ENCODE measurements around the gene HMGCS1. TPM values are rescaled to one million over a fixed set of nuclear protein-coding genes. Genes with fewer than 3 reads are reported as not detected.
A peak's percentile ranks its signal among the peaks of the same experiment; 100 is the strongest.
"Not testable (repeated sequence)": the region's sequence is repeated elsewhere in the genome, so short reads cannot be mapped to it uniquely, and the experiment has no call there.

Gene HMGCS1
- polyA plus RNA-seq (ENCODE audit: insufficient read length in 4 of 4), result 100 to 1,000 TPM; 110 to 141 (median 113) TPM

GRCh38 chr5:43313035-43313853, at the start of gene HMGCS1:
HMGCS1 (minus strand) TSS chr5:43313412; CDS start chr5:43298965, 14,447 bp downstream.
- peak; percentile 98 to 99 (median 98) for DNase-seq (ENCODE audit: low read depth in 4 of 4, low spot score in 2 of 4)

- no peak for DNase-seq (ENCODE audit: low read depth in 4 of 4, low spot score in 2 of 4)
Measured at GRCh38 chr5:43358726-43359125, 45.5 kb upstream of the HMGCS1 start.

GRCh38 chr5:43358301-43358700, 45.1 kb upstream of the HMGCS1 start:
- no peak for DNase-seq (ENCODE audit: low read depth in 4 of 4, low spot score in 2 of 4)

GRCh38 chr5:43357878-43358281, 44.7 kb upstream of the HMGCS1 start:
- DNase-seq (ENCODE audit: low read depth in 4 of 4, low spot score in 2 of 4), result peak in 2 of 4 donors; percentile 20 to 31

GRCh38 chr5:43357067-43357466, 43.9 kb upstream of the HMGCS1 start:
- peak in 1 of 4 donors; percentile 2 for DNase-seq (ENCODE audit: low read depth in 4 of 4, low spot score in 2 of 4)

GRCh38 chr5:43354774-43355173, 41.6 kb upstream of the HMGCS1 start:
- DNase-seq (ENCODE audit: low read depth in 4 of 4, low spot score in 2 of 4), result no peak

GRCh38 chr5:43353668-43354067, 40.5 kb upstream of the HMGCS1 start:
- DNase-seq (ENCODE audit: low read depth in 4 of 4, low spot score in 2 of 4), result no peak

- no peak for DNase-seq (ENCODE audit: low read depth in 4 of 4, low spot score in 2 of 4)
Measured at GRCh38 chr5:43352915-43353314, 39.7 kb upstream of the HMGCS1 start.

GRCh38 chr5:43352131-43352530, 38.9 kb upstream of the HMGCS1 start:
- DNase-seq (ENCODE audit: low read depth in 4 of 4, low spot score in 2 of 4), result no peak

GRCh38 chr5:43348861-43349363, 35.7 kb upstream of the HMGCS1 start:
- no peak for DNase-seq (ENCODE audit: low read depth in 4 of 4, low spot score in 2 of 4)

GRCh38 chr5:43348207-43348606, 35.0 kb upstream of the HMGCS1 start:
- no peak for DNase-seq (ENCODE audit: low read depth in 4 of 4, low spot score in 2 of 4)

GRCh38 chr5:43338862-43339261, 25.6 kb upstream of the HMGCS1 start:
- no peak for DNase-seq (ENCODE audit: low read depth in 4 of 4, low spot score in 2 of 4)

- DNase-seq (ENCODE audit: low read depth in 4 of 4, low spot score in 2 of 4), result no peak
Measured at GRCh38 chr5:43336159-43336558, 22.9 kb upstream of the HMGCS1 start.

- no peak for DNase-seq (ENCODE audit: low read depth in 4 of 4, low spot score in 2 of 4)
Measured at GRCh38 chr5:43335681-43336080, 22.5 kb upstream of the HMGCS1 start.

GRCh38 chr5:43332401-43332800, 19.2 kb upstream of the HMGCS1 start:
- no peak for DNase-seq (ENCODE audit: low read depth in 4 of 4, low spot score in 2 of 4)

GRCh38 chr5:43325624-43326023, 12.4 kb upstream of the HMGCS1 start:
- not testable (repeated sequence) for DNase-seq (ENCODE audit: low read depth in 4 of 4, low spot score in 2 of 4)

GRCh38 chr5:43323488-43323887, 10.3 kb upstream of the HMGCS1 start:
- DNase-seq (ENCODE audit: low read depth in 4 of 4, low spot score in 2 of 4), result not testable (repeated sequence)

GRCh38 chr5:43320846-43321245, 7.6 kb upstream of the HMGCS1 start:
- DNase-seq (ENCODE audit: low read depth in 4 of 4, low spot score in 2 of 4), result no peak

GRCh38 chr5:43316421-43316820, 3.2 kb upstream of the HMGCS1 start:
- DNase-seq (ENCODE audit: low read depth in 4 of 4, low spot score in 2 of 4), result no peak

- DNase-seq (ENCODE audit: low read depth in 4 of 4, low spot score in 2 of 4), result no peak
Measured at GRCh38 chr5:43315682-43316081, 2.5 kb upstream of the HMGCS1 start.

GRCh38 chr5:43315263-43315662, 2.1 kb upstream of the HMGCS1 start:
- no peak for DNase-seq (ENCODE audit: low read depth in 4 of 4, low spot score in 2 of 4)

GRCh38 chr5:43314724-43315123, 1.5 kb upstream of the HMGCS1 start:
- no peak for DNase-seq (ENCODE audit: low read depth in 4 of 4, low spot score in 2 of 4)

All from left renal cortex interstitium (tissue), 4 donors.